Measurements from ENCODE around the gene BCL10. TPM values are rescaled to one million over a fixed set of nuclear protein-coding genes. Genes with fewer than 3 reads are reported as not detected.

The BCL10 gene
- total RNA-seq, 4 donors from 2014 or later = 9.4 to 21.3 (median 10.6) TPM

GRCh38 chr1:85243372-85243771 is 33.1 kb downstream of the BCL10 start:
- no peak for ATAC-seq
- Histone ChIP-seq H3K9me3 (no peaks in the 10 kb centered on the region), H3K4me1 (peaks cover 15 to 45% (median 23%) of the 10 kb centered on the region in 3 donors), H3K27ac (peak overlapping the region in 2 of 4 donors; percentile 29 to 31), H3K27me3 (no peaks in the 10 kb centered on the region), H3K36me3 (no peaks in the 10 kb centered on the region), H3K4me3 (no peak overlapping the region)
- no peak for TF ChIP-seq POLR2AphosphoS5 (IDR thresholded peaks at IDR 0.05)
- TF ChIP-seq CTCF (IDR thresholded peaks at IDR 0.05) = peak in 2 of 4 experiments; percentile 14 to 16

GRCh38 chr1:85240643-85241042 is 35.8 kb downstream of the BCL10 start:
- Histone ChIP-seq H3K4me1 (peaks cover 15 to 43% (median 23%) of the 10 kb centered on the region in 3 donors), H3K27ac (peak overlapping the region; percentile 32 to 71 (median 50)), H3K27me3 (no peaks in the 10 kb centered on the region), H3K4me3 (no peak overlapping the region), H3K9me3 (no peaks in the 10 kb centered on the region), H3K36me3 (no peaks in the 10 kb centered on the region)
- 0% methylated on average over 1 of the region's 1 CpG for WGBS, 2 donors (ENCODE audit: low coverage in 1 of 2)
- no peak for TF ChIP-seq POLR2A (IDR thresholded peaks at IDR 0.05)
- TF ChIP-seq CTCF (IDR thresholded peaks at IDR 0.05) = no peak
- no peak for TF ChIP-seq POLR2AphosphoS5 (IDR thresholded peaks at IDR 0.05)
- no peak for TF ChIP-seq EP300 (IDR thresholded peaks at IDR 0.05)
- no peak for ATAC-seq

GRCh38 chr1:85240174-85240601 is 36.2 kb downstream of the BCL10 start:
- H3K27ac ChIP-seq = peak overlapping the region; percentile 32 to 71 (median 50)
- peak; percentile 22 for ATAC-seq
- H3K4me3 ChIP-seq = no peak overlapping the region

DNA sequence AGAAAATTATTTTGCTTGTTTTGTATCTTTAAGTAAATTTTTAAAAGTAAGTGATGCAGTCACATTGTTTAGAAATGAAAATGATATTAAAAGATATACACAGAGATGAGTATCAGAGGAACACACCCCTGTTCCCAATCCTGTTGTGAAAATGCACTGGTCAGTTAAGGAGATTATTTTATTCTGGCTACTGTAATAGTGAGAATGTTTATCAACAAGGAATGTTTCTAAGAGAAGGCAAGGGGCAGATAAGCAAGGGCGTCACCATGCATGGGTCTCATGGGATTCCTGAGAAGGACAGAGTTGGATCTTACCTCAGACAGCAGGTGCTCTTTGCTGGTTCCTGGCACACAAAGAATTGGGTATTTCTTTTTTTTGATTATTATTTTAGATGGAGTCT is 38.8 kb downstream of the BCL10 start:
- Histone ChIP-seq H3K36me3 (no peaks in the 10 kb centered on the region), H3K9me3 (no peaks in the 10 kb centered on the region), H3K4me3 (no peak overlapping the region), H3K27ac (no peak overlapping the region), H3K27me3 (no peaks in the 10 kb centered on the region), H3K4me1 (peaks cover 5 to 16% (median 6%) of the 10 kb centered on the region in 3 donors)
- 68 to 69% methylated on average over 1 of the region's 1 CpG for WGBS, 2 donors (ENCODE audit: low coverage in 1 of 2)
- ATAC-seq = no peak
- TF ChIP-seq EP300 (IDR thresholded peaks at IDR 0.05) = no peak
- no peak for TF ChIP-seq POLR2AphosphoS5 (IDR thresholded peaks at IDR 0.05)
- no peak for TF ChIP-seq CTCF (IDR thresholded peaks at IDR 0.05)
- no peak for TF ChIP-seq POLR2A (IDR thresholded peaks at IDR 0.05)

More at GRCh38 chr1:85240174-85240601, 36.2 kb downstream of the BCL10 start:
- WGBS, 2 donors (ENCODE audit: low coverage in 1 of 2) = 13 to 30% methylated on average over 1 of the region's 1 CpG
- H3K4me1 ChIP-seq = peaks cover 12 to 39% (median 20%) of the 10 kb centered on the region in 3 donors
- TF ChIP-seq CTCF (IDR thresholded peaks at IDR 0.05) (peak in 2 of 4 experiments; percentile 12 to 24), POLR2A (IDR thresholded peaks at IDR 0.05) (no peak)
- no peaks in the 10 kb centered on the region for H3K9me3 ChIP-seq
- no peaks in the 10 kb centered on the region for H3K27me3 ChIP-seq
- no peaks in the 10 kb centered on the region for H3K36me3 ChIP-seq

DNA sequence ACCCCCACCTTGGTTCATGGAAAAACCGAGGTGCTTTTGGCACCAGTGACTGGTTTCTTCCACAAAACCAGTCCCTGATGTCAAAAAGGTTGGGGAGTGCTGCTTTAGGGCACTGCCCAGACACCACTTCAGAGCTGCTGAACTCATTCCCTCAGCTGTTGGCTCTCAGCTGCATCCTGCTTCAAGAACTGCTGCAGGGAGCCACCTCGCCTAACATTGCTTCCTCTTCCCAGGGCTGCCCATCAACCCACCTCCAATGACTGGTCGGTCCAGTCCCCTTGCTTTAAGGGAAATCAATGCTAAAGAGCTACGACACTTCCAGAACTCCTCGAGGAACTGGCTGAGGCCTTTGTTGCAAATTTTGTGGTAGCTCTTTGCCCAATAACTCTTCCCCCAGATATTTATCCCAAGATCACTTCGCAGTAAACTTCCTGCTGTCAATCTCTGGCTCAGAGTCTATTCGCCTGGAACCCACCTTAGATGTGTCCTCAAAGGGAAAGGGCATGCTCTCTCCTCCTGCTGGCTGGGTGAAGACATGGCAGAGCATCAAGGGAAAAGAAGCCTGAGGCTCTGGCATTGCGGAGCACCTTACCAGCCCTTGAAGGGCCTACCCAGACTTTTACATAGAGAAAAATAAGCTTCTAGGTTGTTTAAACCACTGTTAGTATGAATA is 46.0 kb downstream of the BCL10 start:
- no peak for TF ChIP-seq EP300 (IDR thresholded peaks at IDR 0.05)
- TF ChIP-seq POLR2A (IDR thresholded peaks at IDR 0.05) = no peak
- Histone ChIP-seq H3K4me1 (peaks cover 0 to 22% (median 3%) of the 10 kb centered on the region in 3 donors), H3K4me3 (no peak overlapping the region), H3K27me3 (no peaks in the 10 kb centered on the region), H3K27ac (no peak overlapping the region), H3K9me3 (no peaks in the 10 kb centered on the region), H3K36me3 (no peaks in the 10 kb centered on the region)
- 83 to 96% methylated on average over 8 of the region's 8 CpGs for WGBS, 2 donors (ENCODE audit: low coverage in 1 of 2)
- ATAC-seq = no peak

Data from gastroesophageal sphincter (tissue), 4 donors.